ENCODE results near the gene SIPA1L3.
A peak's percentile ranks its signal among the peaks of the same experiment; 100 is the strongest.
"Not testable (repeated sequence)": the region's sequence is repeated elsewhere in the genome, so short reads cannot be mapped to it uniquely, and the experiment has no call there.

The SIPA1L3 gene

GRCh38 chr19:38061294-38061693, 154.3 kb downstream of the SIPA1L3 start:
- no peak for TF ChIP-seq CTCF (conservative IDR thresholded peaks at IDR 0.05; ENCODE audit: control insufficient read depth, insufficient read depth, low read depth, low read length)
- no peak overlapping the region for H3K4me3 ChIP-seq (ENCODE audit: control insufficient read depth, low read depth, low read length)
- peak; percentile 88 for DNase-seq (ENCODE audit: low read depth)

- TF ChIP-seq CTCF (conservative IDR thresholded peaks at IDR 0.05; ENCODE audit: control insufficient read depth, insufficient read depth, low read depth, low read length), result no peak
- peak; percentile 22 for DNase-seq (ENCODE audit: low read depth)
- no peak overlapping the region for H3K4me3 ChIP-seq (ENCODE audit: control insufficient read depth, low read depth, low read length)
Measured at GRCh38 chr19:38062959-38063761, 156.2 kb downstream of the SIPA1L3 start.

GRCh38 chr19:38063928-38064327, 156.9 kb downstream of the SIPA1L3 start:
- no peak for TF ChIP-seq CTCF (conservative IDR thresholded peaks at IDR 0.05; ENCODE audit: control insufficient read depth, insufficient read depth, low read depth, low read length)
- no peak overlapping the region for H3K4me3 ChIP-seq (ENCODE audit: control insufficient read depth, low read depth, low read length)
- DNase-seq (ENCODE audit: low read depth), result no peak

GRCh38 chr19:38064661-38065425, 157.8 kb downstream of the SIPA1L3 start:
- H3K4me3 ChIP-seq (ENCODE audit: control insufficient read depth, low read depth, low read length), result no peak overlapping the region
- DNase-seq (ENCODE audit: low read depth), result no peak
- TF ChIP-seq CTCF (conservative IDR thresholded peaks at IDR 0.05; ENCODE audit: control insufficient read depth, insufficient read depth, low read depth, low read length), result no peak

DNA sequence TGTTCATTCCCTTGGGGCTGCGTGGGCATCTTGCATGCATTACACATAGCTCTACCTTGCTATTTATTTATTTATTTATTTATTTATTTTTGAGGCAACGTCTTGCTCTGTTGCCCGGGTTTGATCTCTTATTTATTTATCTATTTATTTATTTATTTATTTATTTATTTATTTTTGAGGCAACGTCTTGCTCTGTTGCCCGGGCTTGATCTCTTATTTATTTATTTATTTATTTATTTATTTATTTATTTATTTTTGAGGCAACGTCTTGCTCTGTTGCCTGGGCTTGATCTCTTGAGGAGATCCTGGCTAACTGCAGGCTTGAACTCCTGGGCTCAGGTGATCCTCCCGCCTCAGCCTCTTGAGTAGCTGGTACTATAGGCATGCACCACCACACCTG, 158.8 kb downstream of the SIPA1L3 start:
- not testable (repeated sequence) for H3K4me3 ChIP-seq (ENCODE audit: control insufficient read depth, low read depth, low read length); DNase-seq (ENCODE audit: low read depth)

- no peak overlapping the region for H3K4me3 ChIP-seq (ENCODE audit: control insufficient read depth, low read depth, low read length)
- DNase-seq (ENCODE audit: low read depth), result peak; percentile 27
- TF ChIP-seq CTCF (conservative IDR thresholded peaks at IDR 0.05; ENCODE audit: control insufficient read depth, insufficient read depth, low read depth, low read length), result no peak
Measured at GRCh38 chr19:38068826-38069225, 161.8 kb downstream of the SIPA1L3 start.

- DNase-seq (ENCODE audit: low read depth), result peak; percentile 71
- no peak overlapping the region for H3K4me3 ChIP-seq (ENCODE audit: control insufficient read depth, low read depth, low read length)
- TF ChIP-seq CTCF (conservative IDR thresholded peaks at IDR 0.05; ENCODE audit: control insufficient read depth, insufficient read depth, low read depth, low read length), result no peak
Measured at GRCh38 chr19:38070573-38070972, 163.6 kb downstream of the SIPA1L3 start.

DNA sequence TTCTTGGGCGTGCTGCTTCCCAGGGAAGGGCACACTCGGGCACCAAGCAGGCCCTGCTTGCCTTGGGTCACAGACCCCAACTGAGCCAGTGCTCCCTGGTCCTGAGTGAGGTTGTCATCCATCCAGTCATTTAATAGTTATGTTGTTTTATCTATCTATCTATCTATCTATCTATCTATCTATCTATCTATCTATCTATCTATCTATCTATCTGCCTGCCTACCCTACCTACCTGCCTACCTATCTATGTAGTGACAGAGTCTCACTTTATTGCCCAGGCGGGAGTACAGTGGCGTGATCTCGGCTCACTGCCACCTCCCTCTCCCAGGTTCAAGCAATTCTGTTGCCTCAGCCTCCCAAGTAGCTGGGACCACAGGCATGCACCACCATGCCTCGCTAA, 164.0 kb downstream of the SIPA1L3 start:
- H3K4me3 ChIP-seq (ENCODE audit: control insufficient read depth, low read depth, low read length); DNase-seq (ENCODE audit: low read depth): not testable (repeated sequence)

Measured in fibroblast of mammary gland (primary cell).